Measurements from ENCODE around the gene CATSPERE. TPM values are rescaled to one million over a fixed set of nuclear protein-coding genes. Genes with fewer than 3 reads are reported as not detected.
"Not testable (repeated sequence)": the region's sequence is repeated elsewhere in the genome, so short reads cannot be mapped to it uniquely, and the experiment has no call there.

Gene CATSPERE
- total RNA-seq, 1 donor from 2014 or later = 1.7 TPM

GRCh38 chr1:244680667-244681066 lies 219.6 kb downstream of the CATSPERE start:
- no peak overlapping the region for H3K27ac ChIP-seq
- peaks cover 5% of the 10 kb centered on the region for H3K36me3 ChIP-seq
- TF ChIP-seq CTCF (IDR thresholded peaks at IDR 0.05) = no peak
- intact Hi-C loops (cut with DNase I) = no loop called here
- peaks cover 24% of the 10 kb centered on the region for H3K4me1 ChIP-seq
- ATAC-seq (no peak), DNase-seq (no peak)
- no peak overlapping the region for H3K4me3 ChIP-seq
- H3K9me3 ChIP-seq = no peaks in the 10 kb centered on the region
- H3K27me3 ChIP-seq (ENCODE audit: low read depth) = no peaks in the 10 kb centered on the region

- H3K27me3 ChIP-seq (ENCODE audit: low read depth); H3K4me3 ChIP-seq; H3K9me3 ChIP-seq; H3K27ac ChIP-seq; intact Hi-C loops (cut with DNase I); DNase-seq; ATAC-seq: not testable (repeated sequence)
- Histone ChIP-seq H3K36me3 (peaks cover 13% of the 10 kb centered on the region), H3K4me1 (peaks cover 24% of the 10 kb centered on the region)
Observed at GRCh38 chr1:244682087-244682486, 221.0 kb downstream of the CATSPERE start.

Other genes starting within 250 kb of the CATSPERE start
- 38.5 TPM for gene ADSS2, start 9.4 kb upstream of the CATSPERE start, total RNA-seq
- gene DESI2, start 191.9 kb downstream of the CATSPERE start, total RNA-seq = 43.7 TPM